Body of pancreas (tissue), 4 donors: ENCODE data around the gene NAT8L.

Experiments used
- POLR2A ChIP-seq, 3 donors: fragments of 450-650 bp; IDR thresholded peaks; one replicate each; pipeline ENCODE4 v1.6.1; 2016; ENCODE audit warnings: antibody characterized with exemption in 3 of 3, mild to moderate bottlenecking in 2 of 3
- TF ChIP-seq, protein P1 (sequence below), 7 experiments: fragments of 450-650 bp in 4 of 7; fragments of 200-600 bp in 3 of 7; sonication (generic) in 3 of 7; IDR thresholded peaks; one replicate each; pipeline ENCODE4 v1.5.1; 2016 to 2019; ENCODE audit warnings: antibody characterized with exemption in 7 of 7

GRCh38 chr4:2069986-2070385, 10.9 kb downstream of the NAT8L start:
- TF ChIP-seq, protein P1, sequence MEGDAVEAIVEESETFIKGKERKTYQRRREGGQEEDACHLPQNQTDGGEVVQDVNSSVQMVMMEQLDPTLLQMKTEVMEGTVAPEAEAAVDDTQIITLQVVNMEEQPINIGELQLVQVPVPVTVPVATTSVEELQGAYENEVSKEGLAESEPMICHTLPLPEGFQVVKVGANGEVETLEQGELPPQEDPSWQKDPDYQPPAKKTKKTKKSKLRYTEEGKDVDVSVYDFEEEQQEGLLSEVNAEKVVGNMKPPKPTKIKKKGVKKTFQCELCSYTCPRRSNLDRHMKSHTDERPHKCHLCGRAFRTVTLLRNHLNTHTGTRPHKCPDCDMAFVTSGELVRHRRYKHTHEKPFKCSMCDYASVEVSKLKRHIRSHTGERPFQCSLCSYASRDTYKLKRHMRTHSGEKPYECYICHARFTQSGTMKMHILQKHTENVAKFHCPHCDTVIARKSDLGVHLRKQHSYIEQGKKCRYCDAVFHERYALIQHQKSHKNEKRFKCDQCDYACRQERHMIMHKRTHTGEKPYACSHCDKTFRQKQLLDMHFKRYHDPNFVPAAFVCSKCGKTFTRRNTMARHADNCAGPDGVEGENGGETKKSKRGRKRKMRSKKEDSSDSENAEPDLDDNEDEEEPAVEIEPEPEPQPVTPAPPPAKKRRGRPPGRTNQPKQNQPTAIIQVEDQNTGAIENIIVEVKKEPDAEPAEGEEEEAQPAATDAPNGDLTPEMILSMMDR (IDR thresholded peaks at IDR 0.05): no peak
- TF ChIP-seq POLR2A (IDR thresholded peaks at IDR 0.05): no peak
